ENCODE results near the gene COMT.

The COMT gene

GRCh38 chr22:20017622-20017958 is 76.0 kb downstream of the COMT start:
- TF ChIP-seq REST (IDR thresholded peaks at IDR 0.05; ENCODE audit: insufficient replicate concordance, low read depth) = no peak
- no peak overlapping the region for H3K27ac ChIP-seq (replicated peaks)
- no peak for DNase-seq (ENCODE audit: low read depth in 1 of 2, low spot score in 1 of 2)
- H3K27me3 ChIP-seq (ENCODE audit: insufficient read depth, poor library complexity, severe bottlenecking) = peaks cover 6% of the 10 kb centered on the region
- no peak overlapping the region for H3K4me3 ChIP-seq (replicated peaks; ENCODE audit: insufficient read depth, low read length)

- Histone ChIP-seq H3K27ac (replicated peaks) (no peak overlapping the region), H3K27me3 (ENCODE audit: insufficient read depth, poor library complexity, severe bottlenecking) (peaks cover 6% of the 10 kb centered on the region), H3K4me3 (replicated peaks; ENCODE audit: insufficient read depth, low read length) (no peak overlapping the region)
- no peak for DNase-seq (ENCODE audit: low read depth in 1 of 2, low spot score in 1 of 2)
- TF ChIP-seq REST (IDR thresholded peaks at IDR 0.05; ENCODE audit: insufficient replicate concordance, low read depth) = no peak
- TF ChIP-seq SPI1 (IDR thresholded peaks at IDR 0.05; ENCODE audit: borderline replicate concordance, low read depth) = no peak
- no peak for TF ChIP-seq CTCF (IDR thresholded peaks at IDR 0.05; ENCODE audit: insufficient read depth, low read length)
- TF ChIP-seq GABPA (IDR thresholded peaks at IDR 0.05; ENCODE audit: low read depth) = no peak
- TF ChIP-seq POLR2AphosphoS5 (IDR thresholded peaks at IDR 0.05; ENCODE audit: low read depth) = no peak
Measured at GRCh38 chr22:20018001-20018400, 76.4 kb downstream of the COMT start.

Small RNA genes lying within 50 kb of the gene (microRNA-seq; reads per million reads assigned to microRNA genes)
- gene MIR4761 = 11.8 reads per million, percentile 35 among the genes with 10 or more reads in this experiment

Measured in HL-60 (cell line).